H7 (cell line): Measurements from ENCODE around the gene CFAP52. TPM values are rescaled to one million over a fixed set of nuclear protein-coding genes. Genes with fewer than 3 reads are reported as not detected.
"Not testable (repeated sequence)": the region's sequence is repeated elsewhere in the genome, so short reads cannot be mapped to it uniquely, and the experiment has no call there.

Experiments
- DNase-seq: peaks from one replicate; pipeline ENCODE4 v3.0.0; 2012
- H3K27me3 ChIP-seq: 2 replicates; pipeline ENCODE4 v1.6.0; 2011; ENCODE audit warnings: mild to moderate bottlenecking, low read length; ENCODE audit not compliant: control insufficient read depth, insufficient read depth
- H3K36me3 ChIP-seq: replicated peaks from 2 replicates; pipeline ENCODE4 v1.5.1; 2011; ENCODE audit warnings: low read length; ENCODE audit not compliant: control insufficient read depth, insufficient read depth
- H3K4me3 ChIP-seq: 2 replicates; pipeline ENCODE4 v1.5.1; 2011; ENCODE audit warnings: low read depth, mild to moderate bottlenecking, control low read depth, low read length, moderate library complexity; ENCODE audit not compliant: insufficient read depth
- total RNA-seq: library from RNA; depleted of rRNA; stranded (reverse); fragments of >200 nt; shearing (Covaris generic); gene quantifications from 2 replicates; pipeline ENCODE4 v1.2.3, GENCODE V29; 2014

CFAP52 gene
- total RNA-seq, 1 experiment from 2014 or later: not detected

- peak; percentile 75 for DNase-seq
- not testable (repeated sequence) for H3K4me3 ChIP-seq, H3K36me3 ChIP-seq, H3K27me3 ChIP-seq
These were observed 21.7 kb upstream of the CFAP52 start for GRCh38 chr17:9554715-9555114.

GRCh38 chr17:9557161-9557755 lies 19.2 kb upstream of the CFAP52 start:
- Histone ChIP-seq H3K27me3 (no peaks in the 10 kb centered on the region), H3K4me3 (no peak overlapping the region), H3K36me3 (no peaks in the 10 kb centered on the region)
- no peak for DNase-seq

GRCh38 chr17:9557857-9558256 lies 18.6 kb upstream of the CFAP52 start:
- DNase-seq: no peak
- Histone ChIP-seq H3K36me3 (no peaks in the 10 kb centered on the region), H3K27me3 (no peaks in the 10 kb centered on the region), H3K4me3 (no peak overlapping the region)

GRCh38 chr17:9564104-9564503 lies 12.3 kb upstream of the CFAP52 start:
- no peak for DNase-seq
- Histone ChIP-seq H3K36me3 (no peaks in the 10 kb centered on the region), H3K27me3 (no peaks in the 10 kb centered on the region)

GRCh38 chr17:9566067-9566466 lies 10.4 kb upstream of the CFAP52 start:
- no peak for DNase-seq

More at GRCh38 chr17:9564104-9564503, 12.3 kb upstream of the CFAP52 start:
- H3K4me3 ChIP-seq: no peak overlapping the region

GRCh38 chr17:9566739-9567138 lies 9.7 kb upstream of the CFAP52 start:
- not testable (repeated sequence) for H3K4me3 ChIP-seq, H3K36me3 ChIP-seq, H3K27me3 ChIP-seq, DNase-seq

More at GRCh38 chr17:9566067-9566466, 10.4 kb upstream of the CFAP52 start:
- no peaks in the 10 kb centered on the region for H3K36me3 ChIP-seq
- H3K4me3 ChIP-seq: no peak overlapping the region
- H3K27me3 ChIP-seq: no peaks in the 10 kb centered on the region

GRCh38 chr17:9568004-9568403 lies 8.4 kb upstream of the CFAP52 start:
- Histone ChIP-seq H3K27me3 (no peaks in the 10 kb centered on the region), H3K36me3 (no peaks in the 10 kb centered on the region), H3K4me3 (no peak overlapping the region)
- no peak for DNase-seq

GRCh38 chr17:9568957-9569588 lies 7.4 kb upstream of the CFAP52 start:
- Histone ChIP-seq H3K4me3 (no peak overlapping the region), H3K27me3 (no peaks in the 10 kb centered on the region), H3K36me3 (no peaks in the 10 kb centered on the region)
- DNase-seq: no peak

- no peak for DNase-seq
- Histone ChIP-seq H3K27me3 (no peaks in the 10 kb centered on the region), H3K36me3 (no peaks in the 10 kb centered on the region), H3K4me3 (no peak overlapping the region)
These were observed 5.2 kb upstream of the CFAP52 start for GRCh38 chr17:9571201-9571600.

GRCh38 chr17:9575381-9576101 lies 901 bp upstream of the CFAP52 start, which contains the start of gene STX8:
Gene STX8, minus strand, starts transcription at chr17:9575820. Its CDS starts 12 bp downstream, at chr17:9575808.
- no peaks in the 10 kb centered on the region for H3K36me3 ChIP-seq
- peak within 1 kb of the TSS; percentile 86 for H3K4me3 ChIP-seq
- H3K27me3 ChIP-seq: no peaks in the 10 kb centered on the region
- peak; percentile 85 for DNase-seq

- no peaks in the 10 kb centered on the region for H3K36me3 ChIP-seq
- H3K4me3 ChIP-seq: no peak overlapping the region
- no peaks in the 10 kb centered on the region for H3K27me3 ChIP-seq
- DNase-seq: no peak
These were observed 899 bp downstream of the CFAP52 start for GRCh38 chr17:9577373-9577709.

- H3K36me3 ChIP-seq: no peaks in the 10 kb centered on the region
- DNase-seq: no peak
- H3K27me3 ChIP-seq: no peaks in the 10 kb centered on the region
- no peak overlapping the region for H3K4me3 ChIP-seq
These were observed 11.7 kb downstream of the CFAP52 start for GRCh38 chr17:9587969-9588656.

- no peak for DNase-seq
- no peaks in the 10 kb centered on the region for H3K36me3 ChIP-seq
- H3K27me3 ChIP-seq: no peaks in the 10 kb centered on the region
- H3K4me3 ChIP-seq: no peak overlapping the region
These were observed 17.6 kb downstream of the CFAP52 start for GRCh38 chr17:9594065-9594464.

- H3K36me3 ChIP-seq, DNase-seq, H3K4me3 ChIP-seq, H3K27me3 ChIP-seq: not testable (repeated sequence)
These were observed 21.2 kb downstream of the CFAP52 start for GRCh38 chr17:9597638-9598037.

GRCh38 chr17:9598661-9599060 lies 22.2 kb downstream of the CFAP52 start:
- H3K36me3 ChIP-seq: no peaks in the 10 kb centered on the region
- no peak overlapping the region for H3K4me3 ChIP-seq
- DNase-seq: no peak
- no peaks in the 10 kb centered on the region for H3K27me3 ChIP-seq
